DMS79 treated with DMSO at 0.1 percent for 48 hours (cell line): ENCODE measurements around the gene AFF3.

Experiments used
- DNase-seq: peaks from one replicate; lab custom pipeline; 2025; lab: John Stamatoyannopoulos, UW

Gene AFF3

GRCh38 chr2:99605036-99605435, 537.4 kb downstream of the AFF3 start:
- no peak for DNase-seq

- DNase-seq: no peak
These were observed 539.9 kb downstream of the AFF3 start for GRCh38 chr2:99602476-99602875.

GRCh38 chr2:99600981-99601651, 541.3 kb downstream of the AFF3 start:
- no peak for DNase-seq

GRCh38 chr2:99598441-99598840, 543.9 kb downstream of the AFF3 start:
- no peak for DNase-seq

- DNase-seq: no peak
These were observed 544.8 kb downstream of the AFF3 start for GRCh38 chr2:99597616-99598015.

- no peak for DNase-seq
These were observed 547.0 kb downstream of the AFF3 start for GRCh38 chr2:99595373-99595772.

GRCh38 chr2:99593692-99594427, 548.5 kb downstream of the AFF3 start:
- no peak for DNase-seq

GRCh38 chr2:99576775-99577174, 565.6 kb downstream of the AFF3 start:
- DNase-seq: no peak

- DNase-seq: peak; percentile 9
These were observed 568.6 kb downstream of the AFF3 start for GRCh38 chr2:99573634-99574251.

- peak; percentile 62 for DNase-seq
These were observed 569.8 kb downstream of the AFF3 start for GRCh38 chr2:99572373-99573164.

GRCh38 chr2:99571954-99572353, 570.4 kb downstream of the AFF3 start:
- peak; percentile 62 for DNase-seq

- peak; percentile 85 for DNase-seq
These were observed 570.9 kb downstream of the AFF3 start for GRCh38 chr2:99571533-99571932.

- DNase-seq: no peak
These were observed 571.4 kb downstream of the AFF3 start for GRCh38 chr2:99571021-99571420.

GRCh38 chr2:99569386-99569785, 573.0 kb downstream of the AFF3 start:
- DNase-seq: no peak

- no peak for DNase-seq
These were observed 577.2 kb downstream of the AFF3 start for GRCh38 chr2:99565227-99565626.

GRCh38 chr2:99562516-99562915, 579.9 kb downstream of the AFF3 start:
- DNase-seq: no peak

GRCh38 chr2:99561804-99562203, 580.6 kb downstream of the AFF3 start:
- no peak for DNase-seq

GRCh38 chr2:99559075-99559662, 583.2 kb downstream of the AFF3 start:
- peak; percentile 74 for DNase-seq

GRCh38 chr2:99555404-99555803, 587.0 kb downstream of the AFF3 start:
- no peak for DNase-seq

- DNase-seq: no peak
These were observed 587.5 kb downstream of the AFF3 start for GRCh38 chr2:99554871-99555270.

- no peak for DNase-seq
These were observed 588.2 kb downstream of the AFF3 start for GRCh38 chr2:99554238-99554637.

- peak; percentile 55 for DNase-seq
These were observed 589.9 kb downstream of the AFF3 start for GRCh38 chr2:99552529-99552928.
